NCI-H2107 (cell line): ENCODE measurements around the gene SLC38A10.

Experiments used
- DNase-seq: peaks from one replicate; lab custom pipeline; 2025; lab: John Stamatoyannopoulos, UW

Gene SLC38A10

DNA sequence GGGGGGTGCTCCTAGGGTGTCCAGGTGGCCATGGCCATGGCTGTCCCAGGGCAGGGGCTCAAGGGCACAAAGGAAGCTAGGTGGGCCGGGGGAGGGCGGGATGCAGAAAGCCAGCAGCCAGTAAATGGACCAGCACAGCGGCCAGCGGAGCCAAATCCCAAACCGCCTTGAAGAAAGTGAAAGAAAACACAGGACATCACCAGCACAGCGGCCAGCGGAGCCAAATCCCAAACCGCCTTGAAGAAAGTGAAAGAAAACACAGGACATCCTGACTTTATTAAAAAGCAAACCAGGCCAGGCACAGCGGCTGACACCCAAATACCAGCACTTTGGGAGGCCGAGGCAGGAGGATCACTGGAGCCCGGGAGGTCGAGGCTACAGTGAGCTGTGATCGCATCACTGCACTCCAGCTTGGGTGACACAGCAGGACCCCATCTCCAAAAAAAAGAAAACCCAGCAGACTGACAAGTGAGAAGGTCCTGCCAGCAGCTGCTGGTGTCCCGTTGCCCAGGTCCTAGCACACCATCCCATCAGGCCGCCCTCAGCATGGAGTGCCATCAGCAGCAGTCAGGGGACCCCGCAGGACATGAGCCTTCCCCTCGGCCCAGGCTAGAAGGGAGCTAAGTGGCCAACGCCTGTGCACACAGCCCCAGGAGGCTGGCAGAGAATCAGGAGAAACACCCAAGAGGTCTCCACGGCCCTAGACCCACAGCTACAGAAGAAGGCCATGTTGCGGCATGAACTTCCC, 17.0 kb downstream of the SLC38A10 start:
- no peak for DNase-seq

- peak; percentile 25 for DNase-seq
These were observed 17.7 kb downstream of the SLC38A10 start for GRCh38 chr17:81277421-81277820.

DNA sequence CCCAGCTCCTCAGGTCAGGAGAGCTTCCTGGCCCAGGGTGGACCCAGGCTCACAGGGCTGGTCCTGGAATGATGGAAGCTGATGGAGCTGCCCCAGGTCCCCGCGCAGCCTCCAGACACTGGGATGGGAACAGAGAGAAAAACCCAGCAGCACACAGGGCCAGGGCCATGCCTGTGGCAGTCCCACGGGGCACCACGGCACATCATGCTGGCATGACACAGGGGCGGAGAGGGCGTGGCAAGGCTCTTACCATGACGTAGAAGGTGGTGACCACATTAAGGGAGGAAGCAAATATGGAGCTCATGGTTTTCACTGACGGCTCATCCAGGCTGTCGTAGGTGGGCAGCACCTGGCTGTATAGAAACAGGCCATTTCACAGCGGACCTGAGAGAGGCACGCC, 18.3 kb downstream of the SLC38A10 start:
- no peak for DNase-seq

DNA sequence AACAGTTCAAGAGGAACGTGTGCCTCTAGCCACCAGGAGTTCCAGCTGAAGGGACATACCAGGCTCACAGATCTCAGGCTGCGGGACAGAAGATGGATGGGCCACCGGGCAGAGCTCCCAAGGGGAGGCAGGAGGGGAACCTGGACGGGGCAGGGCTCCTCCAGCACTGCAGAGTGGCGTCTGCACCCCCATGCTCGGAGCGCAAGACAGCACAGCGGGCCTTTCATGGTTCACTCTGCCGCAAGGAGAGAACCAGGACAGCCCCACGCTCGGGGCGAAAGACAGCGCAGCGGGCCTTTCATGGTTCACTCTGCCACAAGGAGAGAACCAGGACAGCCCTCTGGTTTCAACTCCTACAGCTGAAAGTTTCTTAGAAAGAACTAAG, 20.6 kb downstream of the SLC38A10 start:
- no peak for DNase-seq

DNA sequence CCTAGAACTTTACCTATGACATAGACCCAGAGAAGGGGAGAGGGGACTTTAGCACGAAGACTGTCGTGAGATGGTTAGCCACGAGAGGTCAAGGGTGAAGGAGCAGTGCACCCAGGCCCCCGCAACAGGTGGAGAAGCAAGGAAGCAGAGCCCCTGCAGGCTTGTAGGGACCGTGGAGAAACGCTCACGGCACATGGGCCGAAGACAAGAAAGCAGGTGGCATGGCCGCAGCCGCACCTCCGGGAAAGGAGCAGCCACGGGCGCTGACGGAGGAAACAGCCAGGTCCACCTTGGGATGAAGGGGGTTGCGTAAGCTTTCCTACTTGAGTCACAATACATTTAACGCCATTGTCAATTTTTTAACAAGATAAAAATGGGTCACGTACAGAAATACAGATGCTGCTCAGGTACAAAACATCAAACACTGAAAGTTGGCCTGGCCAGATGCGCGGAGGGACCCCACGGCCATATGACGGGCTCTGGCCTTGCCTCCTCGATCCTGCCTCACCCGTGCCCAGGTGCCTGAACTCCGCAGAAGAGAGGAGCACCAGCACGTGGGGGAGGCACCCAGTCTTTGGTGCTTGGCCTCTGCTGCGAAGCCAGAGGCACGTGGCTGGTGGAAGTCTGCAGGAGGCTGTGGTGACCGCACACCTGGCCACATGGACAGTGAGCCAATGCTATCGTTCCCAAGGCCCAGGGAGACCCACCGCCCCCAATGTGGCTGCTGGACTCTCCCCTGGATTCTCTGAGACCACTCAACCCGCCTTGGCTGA, 21.2 kb downstream of the SLC38A10 start:
- DNase-seq = no peak

- DNase-seq = no peak
These were observed 22.5 kb downstream of the SLC38A10 start for GRCh38 chr17:81272616-81273015.

GRCh38 chr17:81271226-81271625, 23.9 kb downstream of the SLC38A10 start:
- no peak for DNase-seq

GRCh38 chr17:81270279-81270678, 24.8 kb downstream of the SLC38A10 start:
- DNase-seq = no peak

DNA sequence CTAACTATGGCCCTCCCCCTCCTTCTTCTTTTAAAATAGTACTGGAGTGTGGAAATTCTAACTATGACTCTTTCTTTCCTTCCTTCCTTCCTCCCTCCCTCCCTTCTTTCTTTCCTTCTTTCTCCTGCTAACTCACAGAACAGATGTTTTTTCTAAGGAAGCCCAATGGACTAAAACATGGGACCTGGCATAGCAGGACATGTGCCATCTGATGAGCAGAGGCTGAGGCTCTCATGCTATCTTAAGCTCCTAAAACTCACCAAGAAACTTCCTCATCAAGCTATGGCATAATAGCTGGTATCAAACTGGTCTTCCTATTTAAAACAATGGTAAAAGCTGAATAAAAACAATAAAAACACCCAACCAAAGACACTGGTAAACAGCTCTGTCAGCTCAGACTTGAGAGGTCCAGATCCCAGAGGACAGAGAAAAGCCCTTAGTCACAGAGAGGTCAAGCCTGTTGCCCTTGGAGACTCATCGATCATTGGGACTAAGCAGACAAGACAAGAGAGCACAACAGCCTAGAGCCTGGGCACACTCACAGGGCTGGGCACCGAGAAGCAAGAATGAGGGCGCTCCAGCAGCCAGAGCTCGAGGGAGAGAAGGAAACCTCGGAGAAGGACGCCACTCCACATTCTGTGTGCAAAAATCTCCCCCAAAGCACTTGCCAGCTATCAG, 27.6 kb downstream of the SLC38A10 start:
- DNase-seq = no peak

GRCh38 chr17:81265576-81265975, 29.5 kb downstream of the SLC38A10 start:
- no peak for DNase-seq

DNA sequence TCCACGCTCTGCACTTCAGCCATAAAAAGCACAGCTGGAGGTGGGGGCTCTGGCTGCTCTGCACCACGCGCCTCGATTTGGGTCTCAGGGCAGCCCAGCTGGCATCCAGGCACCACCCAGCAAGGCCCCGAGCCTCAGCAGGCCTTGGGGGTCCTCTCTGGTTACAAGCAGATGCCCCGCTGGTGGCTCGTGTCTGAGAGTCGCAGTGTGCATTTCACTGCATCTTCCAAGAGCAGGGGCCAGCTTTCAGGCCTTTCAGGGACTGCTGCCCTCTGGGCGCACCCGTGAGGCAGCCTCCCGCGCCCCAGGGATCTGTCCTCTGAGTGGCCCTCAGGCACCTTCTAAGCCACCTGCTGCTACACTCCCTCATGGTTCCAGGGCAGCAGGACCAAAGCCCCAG, 30.5 kb downstream of the SLC38A10 start:
- no peak for DNase-seq

DNA sequence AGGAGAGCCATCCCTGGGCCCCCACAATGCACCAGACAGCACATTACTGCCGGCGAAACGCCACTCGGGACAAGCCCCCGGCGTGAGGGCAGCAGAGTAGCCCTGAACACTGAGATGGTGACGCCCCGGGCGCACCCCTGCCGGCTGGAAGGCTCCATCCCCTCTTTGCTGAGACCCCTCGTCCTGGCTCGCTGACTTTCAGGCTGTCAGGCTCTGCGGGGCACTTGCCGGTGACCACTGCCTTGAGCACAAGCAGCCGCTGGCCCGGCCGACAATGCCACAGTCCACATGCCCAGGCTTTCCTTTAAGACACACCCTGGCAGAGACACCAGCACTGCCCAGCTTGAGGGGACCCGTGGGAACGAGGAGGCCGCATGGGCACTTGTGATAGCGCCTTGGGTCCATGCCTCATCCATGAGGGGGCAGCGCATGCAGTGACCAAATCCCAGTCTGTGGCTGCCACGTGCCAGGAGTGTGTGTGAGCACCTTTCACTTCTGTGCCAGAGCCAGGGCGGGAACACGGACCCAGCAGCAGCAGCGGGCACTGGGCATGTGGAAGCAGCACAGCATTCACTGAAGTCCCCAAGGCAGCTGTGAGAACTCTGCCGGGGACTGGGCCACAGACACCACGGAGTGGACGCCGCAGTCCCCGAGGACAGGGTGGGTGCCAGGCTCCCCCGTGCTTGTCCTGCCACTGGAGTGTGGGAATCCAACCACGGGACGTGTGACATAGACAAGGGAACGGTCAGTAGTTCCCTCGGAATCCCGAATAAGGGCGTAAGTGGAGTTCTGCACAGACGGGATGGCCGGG, 31.5 kb downstream of the SLC38A10 start:
- DNase-seq = no peak

GRCh38 chr17:81261582-81262336, 33.3 kb downstream of the SLC38A10 start:
- DNase-seq = no peak

- no peak for DNase-seq
These were observed 34.0 kb downstream of the SLC38A10 start for GRCh38 chr17:81261096-81261495.

- no peak for DNase-seq
These were observed 34.5 kb downstream of the SLC38A10 start for GRCh38 chr17:81260641-81261040.

DNA sequence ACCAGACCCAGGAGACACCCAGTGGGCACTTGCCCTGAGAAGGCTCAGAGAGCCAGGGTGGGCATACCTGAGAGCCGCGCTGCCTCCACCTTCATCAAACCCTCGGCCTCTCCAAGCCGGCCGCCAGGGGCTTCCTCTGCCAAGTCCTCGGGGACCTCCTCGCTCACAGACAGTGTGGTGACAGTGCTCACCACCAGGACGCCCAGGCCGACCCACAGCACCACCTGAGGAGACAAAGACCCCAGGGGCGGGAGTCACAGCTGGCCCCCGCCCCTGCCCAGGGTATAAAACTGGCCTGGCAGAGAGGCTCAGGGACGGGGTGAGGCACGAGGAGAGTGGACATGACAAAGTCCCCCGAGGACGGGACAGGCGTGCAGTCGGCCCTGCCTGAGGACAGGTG, 34.9 kb downstream of the SLC38A10 start:
- no peak for DNase-seq

- DNase-seq = no peak
These were observed 36.0 kb downstream of the SLC38A10 start for GRCh38 chr17:81259058-81259605.

- DNase-seq = no peak
These were observed 36.8 kb downstream of the SLC38A10 start for GRCh38 chr17:81258292-81258691.

GRCh38 chr17:81257533-81257932, 37.6 kb downstream of the SLC38A10 start:
- DNase-seq = no peak

- DNase-seq = no peak
These were observed 38.5 kb downstream of the SLC38A10 start for GRCh38 chr17:81256616-81257015.
